AG04449 (cell line): ENCODE measurements around the gene MSH3.
A peak's percentile ranks its signal among the peaks of the same experiment; 100 is the strongest.

Experiments
- CTCF ChIA-PET: fragments of 350-600 bp; formaldehyde crosslinking; extraction: SDS; loops from one replicate; lab custom pipeline; 2021; ENCODE audit warnings: antibody characterized with exemption; lab: Yijun Ruan, JAX
- POLR2A ChIA-PET: fragments of 400-600, 350-600 bp; formaldehyde crosslinking; extraction: SDS; loops from one replicate; lab custom pipeline; 2020; ENCODE audit warnings: antibody characterized with exemption, inconsistent platforms; lab: Yijun Ruan, JAX
- DNase-seq: peaks from one replicate; pipeline ENCODE4 v3.0.0-alpha.2; 2010; ENCODE audit warnings: low read depth, low spot score
- H3K4me3 ChIP-seq: 2 replicates; pipeline ENCODE4 v1.5.1; 2011; ENCODE audit warnings: low read depth, mild to moderate bottlenecking, control low read depth, low read length
- TF ChIP-seq, protein P1 (sequence below): IDR thresholded peaks from one replicate; pipeline ENCODE4 v1.5.1; 2011; ENCODE audit warnings: mild to moderate bottlenecking, moderate library complexity, low read length, control low read depth, inconsistent platforms; ENCODE audit not compliant: insufficient read depth; ENCODE audit errors: missing control alignments

The MSH3 gene

DNA sequence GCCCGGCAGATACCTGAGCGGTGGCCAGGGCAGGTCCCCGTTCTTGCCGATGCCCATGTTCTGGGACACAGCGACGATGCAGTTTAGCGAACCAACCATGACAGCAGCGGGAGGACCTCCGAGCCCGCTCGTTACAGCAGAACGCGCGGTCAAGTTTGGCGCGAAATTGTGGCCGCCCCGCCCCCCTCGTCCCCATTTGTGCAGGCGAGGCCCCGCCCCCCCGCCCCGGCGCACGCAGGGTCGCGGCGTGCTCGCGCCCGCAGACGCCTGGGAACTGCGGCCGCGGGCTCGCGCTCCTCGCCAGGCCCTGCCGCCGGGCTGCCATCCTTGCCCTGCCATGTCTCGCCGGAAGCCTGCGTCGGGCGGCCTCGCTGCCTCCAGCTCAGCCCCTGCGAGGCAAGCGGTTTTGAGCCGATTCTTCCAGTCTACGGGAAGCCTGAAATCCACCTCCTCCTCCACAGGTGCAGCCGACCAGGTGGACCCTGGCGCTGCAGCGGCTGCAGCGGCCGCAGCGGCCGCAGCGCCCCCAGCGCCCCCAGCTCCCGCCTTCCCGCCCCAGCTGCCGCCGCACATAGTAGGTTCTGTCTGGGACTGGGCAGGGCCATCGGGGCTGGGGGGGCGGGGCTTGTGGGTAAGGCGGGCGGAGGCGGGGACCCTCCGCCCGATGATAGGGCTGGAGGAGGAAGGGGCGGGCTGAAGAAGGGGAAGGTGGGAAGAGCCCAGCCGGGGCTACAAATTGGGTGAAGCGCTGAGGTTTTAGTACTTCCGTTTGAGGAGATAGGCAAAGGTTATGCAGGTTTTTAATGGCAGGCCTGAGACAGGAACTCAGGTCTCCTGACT lies at the start of gene MSH3, which contains the start of gene DHFR:
Gene MSH3 (plus strand): TSS at position 262 of the 840 bp plus-strand sequence. CDS start 76 bp downstream, at position 338.
Gene DHFR (minus strand): TSS at position 593 of the 840 bp plus-strand sequence. CDS start 494 bp downstream, at position 99.
- TF ChIP-seq, protein P1, sequence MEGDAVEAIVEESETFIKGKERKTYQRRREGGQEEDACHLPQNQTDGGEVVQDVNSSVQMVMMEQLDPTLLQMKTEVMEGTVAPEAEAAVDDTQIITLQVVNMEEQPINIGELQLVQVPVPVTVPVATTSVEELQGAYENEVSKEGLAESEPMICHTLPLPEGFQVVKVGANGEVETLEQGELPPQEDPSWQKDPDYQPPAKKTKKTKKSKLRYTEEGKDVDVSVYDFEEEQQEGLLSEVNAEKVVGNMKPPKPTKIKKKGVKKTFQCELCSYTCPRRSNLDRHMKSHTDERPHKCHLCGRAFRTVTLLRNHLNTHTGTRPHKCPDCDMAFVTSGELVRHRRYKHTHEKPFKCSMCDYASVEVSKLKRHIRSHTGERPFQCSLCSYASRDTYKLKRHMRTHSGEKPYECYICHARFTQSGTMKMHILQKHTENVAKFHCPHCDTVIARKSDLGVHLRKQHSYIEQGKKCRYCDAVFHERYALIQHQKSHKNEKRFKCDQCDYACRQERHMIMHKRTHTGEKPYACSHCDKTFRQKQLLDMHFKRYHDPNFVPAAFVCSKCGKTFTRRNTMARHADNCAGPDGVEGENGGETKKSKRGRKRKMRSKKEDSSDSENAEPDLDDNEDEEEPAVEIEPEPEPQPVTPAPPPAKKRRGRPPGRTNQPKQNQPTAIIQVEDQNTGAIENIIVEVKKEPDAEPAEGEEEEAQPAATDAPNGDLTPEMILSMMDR, result no peak
- peak; percentile 38 for DNase-seq
- H3K4me3 ChIP-seq, result peak within 1 kb of the TSS; percentile 88
- ChIA-PET CTCF (interaction anchor here (2.9 to 3.8 kb wide), 2 partner anchors 17 to 173 kb away, joined by 13 to 22 read pairs; no protein-coding TSS in a partner anchor), POLR2A (interaction anchor here (0.6 kb wide), 2 partner anchors 22 to 163 kb away, joined by 3 read pairs; no protein-coding TSS in a partner anchor)

- DNase-seq, result no peak
- TF ChIP-seq, protein P1, result no peak
- CTCF ChIA-PET, result no interaction called here
- H3K4me3 ChIP-seq, result no peak overlapping the region
- POLR2A ChIA-PET, result no interaction called here
These were observed 47.1 kb upstream of the MSH3 start for GRCh38 chr5:80607343-80607742.

DNA sequence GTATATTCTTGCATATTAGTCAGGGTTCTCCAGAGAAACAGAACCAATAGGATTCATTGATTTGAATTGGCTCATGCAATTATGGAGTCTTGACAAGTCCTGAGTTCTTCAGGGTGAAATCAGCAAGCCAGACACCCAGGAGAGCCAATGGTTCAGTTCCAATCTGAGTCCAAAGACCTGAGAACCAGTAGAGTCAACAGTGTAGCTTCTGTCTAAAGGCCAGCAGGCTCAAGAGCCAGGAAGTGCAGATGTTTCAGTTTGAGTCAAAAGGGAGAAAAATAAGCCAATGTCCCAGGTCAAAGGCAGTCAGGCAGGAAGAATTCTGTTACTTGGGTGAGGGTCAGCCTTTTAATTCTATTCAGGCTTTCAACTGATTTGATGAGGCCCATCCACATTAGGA lies 46.6 kb upstream of the MSH3 start:
- no peak for DNase-seq
- no peak overlapping the region for H3K4me3 ChIP-seq
- TF ChIP-seq, protein P1, result no peak
- POLR2A ChIA-PET, result no interaction called here
- CTCF ChIA-PET, result no interaction called here

- CTCF ChIA-PET, result no interaction called here
- POLR2A ChIA-PET, result no interaction called here
- TF ChIP-seq, protein P1, result no peak
- no peak for DNase-seq
- H3K4me3 ChIP-seq, result no peak overlapping the region
These were observed 45.7 kb upstream of the MSH3 start for GRCh38 chr5:80608731-80609130.

- POLR2A ChIA-PET, result no interaction called here
- TF ChIP-seq, protein P1, result no peak
- CTCF ChIA-PET, result no interaction called here
- no peak overlapping the region for H3K4me3 ChIP-seq
- DNase-seq, result no peak
These were observed 44.8 kb upstream of the MSH3 start for GRCh38 chr5:80609692-80610091.

GRCh38 chr5:80615266-80615914 lies 39.1 kb upstream of the MSH3 start:
- TF ChIP-seq, protein P1, result no peak
- ChIA-PET POLR2A (no interaction called here), CTCF (no interaction called here)
- DNase-seq, result no peak
- H3K4me3 ChIP-seq, result no peak overlapping the region
